Pancreas (tissue), 10 donors: ENCODE data around the gene RBP7. TPM values are rescaled to one million over a fixed set of nuclear protein-coding genes. Genes with fewer than 3 reads are reported as not detected.

Experiments
- ATAC-seq, 4 donors: fragments of 200-7000 bp; cut with Tn5 transposase; one replicate each; pipeline versions ENCODE4 v1.8.0 to v1.9.1; 2020; ENCODE audit warnings: mild to moderate bottlenecking in 4 of 4, moderate library complexity in 4 of 4
- DNase-seq, 6 donors: peaks; one replicate each; pipeline ENCODE4 v3.0.0-alpha.2; 2020
- FAIRE-seq: peaks from 2 replicates; lab custom pipeline; 2012; peaks lifted over from hg19 to GRCh38; lab: Jason Lieb, UNC
- H3K27ac ChIP-seq, 4 donors: fragments of 200-600 bp; sonication (generic); 1 replicate in 3 of 4; 2 replicates in 1 of 4; pipeline versions ENCODE4 v1.5.0 to v1.8.0; 2020
- H3K27me3 ChIP-seq, 4 donors: fragments of 200-600 bp; one replicate each; pipeline ENCODE4 v1.8.0; 2021
- H3K36me3 ChIP-seq, 3 donors: fragments of 200-600 bp; sonication (generic) in 1 of 3; one replicate each; pipeline versions ENCODE4 v1.5.0 to v1.8.0; 2020 to 2021
- H3K4me1 ChIP-seq, 3 donors: fragments of 200-600 bp; one replicate each; pipeline ENCODE4 v1.8.0; 2021
- H3K4me3 ChIP-seq, 4 donors: fragments of 200-600 bp; sonication (generic) in 2 of 4; one replicate each; pipeline versions ENCODE4 v1.5.0 to v1.8.0; 2020 to 2021
- H3K9me3 ChIP-seq, 4 donors: fragments of 200-600 bp; one replicate each; pipeline ENCODE4 v1.8.0; 2021
- WGBS, 2 donors: extraction: QIAGEN DNeasy Blood & Tissue Kit; methylation state at CpG; one replicate each; pipeline ENCODE4 v1.1.7; 2013; 5-methylcytosine and 5-hydroxymethylcytosine counted together
- intact Hi-C, 3 donors: fragments of 100-400 bp; cut with DNase I; formaldehyde crosslinking; loops; one replicate each; pipeline versions ENCODE4 v1.11.1 to v1.14.2; 2022
- polyA plus RNA-seq, 2 donors: library from polyadenylated mRNA; stranded (reverse); fragments of 200-250 nt; gene quantifications; one replicate each; pipeline ENCODE4 v1.2.3, GENCODE V29; 2013
- total RNA-seq, 6 donors: library from RNA; stranded (reverse); fragmentation: NEBNext Ultra II Directional in 4 of 6; extraction: Animal tissue kit (Norgen Biotek cat#: 25700) in 4 of 6; gene quantifications; one replicate each; pipeline versions ENCODE4 v1.2.1 to v1.2.4, GENCODE V29; 2021 to 2023
- TF ChIP-seq, protein P1 (sequence below), 4 donors: fragments of 200-600 bp; sonication (generic) in 3 of 4; IDR thresholded peaks; one replicate each; pipeline versions ENCODE4 v1.5.0 to v1.8.0; 2021; ENCODE audit warnings: antibody characterized with exemption in 4 of 4
- donor health status: healthy with polysubstance abuse.
- donor health status: DM: no; HTN: no; CAD: no; lungs with moderate emphysema.
- donor health status: DM: no; HTN: no; CAD: no.
- donor health status: control.
- donor health status: control.
- donor health status: Bipolar disorder and iron deficiency.
- donor health status: DM: yes; HTN: yes; CAD: no.
- donor health status: DM: no; HTN: no; CAD: no.
- donor health status: DM: no; HTN: no; CAD: no.
- donor health status: DM: yes; HTN: yes; CAD: no.

Gene RBP7
- total and polyA plus RNA-seq, 8 donors: 0.76 to 17.4 (median 2.5) TPM

DNA sequence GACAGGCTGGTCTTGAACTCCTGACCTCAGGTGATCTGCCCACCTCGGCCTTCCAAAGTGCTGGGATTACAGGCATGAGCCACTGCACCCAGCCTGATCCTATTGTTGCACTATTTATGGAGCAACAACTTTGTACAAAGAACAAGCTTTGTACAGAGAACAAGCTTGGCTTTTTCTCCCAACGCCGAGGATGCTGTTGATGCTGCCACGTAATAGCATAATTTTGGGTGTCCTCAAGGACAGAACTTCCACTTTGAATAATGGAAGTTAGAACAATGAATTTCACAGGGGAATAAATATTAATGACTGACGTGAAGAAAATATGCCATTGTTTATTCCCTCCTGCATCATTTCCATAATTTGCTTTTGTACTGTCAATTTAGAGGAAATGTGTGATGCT lies 12.8 kb upstream of the RBP7 start:
- TF ChIP-seq, protein P1, sequence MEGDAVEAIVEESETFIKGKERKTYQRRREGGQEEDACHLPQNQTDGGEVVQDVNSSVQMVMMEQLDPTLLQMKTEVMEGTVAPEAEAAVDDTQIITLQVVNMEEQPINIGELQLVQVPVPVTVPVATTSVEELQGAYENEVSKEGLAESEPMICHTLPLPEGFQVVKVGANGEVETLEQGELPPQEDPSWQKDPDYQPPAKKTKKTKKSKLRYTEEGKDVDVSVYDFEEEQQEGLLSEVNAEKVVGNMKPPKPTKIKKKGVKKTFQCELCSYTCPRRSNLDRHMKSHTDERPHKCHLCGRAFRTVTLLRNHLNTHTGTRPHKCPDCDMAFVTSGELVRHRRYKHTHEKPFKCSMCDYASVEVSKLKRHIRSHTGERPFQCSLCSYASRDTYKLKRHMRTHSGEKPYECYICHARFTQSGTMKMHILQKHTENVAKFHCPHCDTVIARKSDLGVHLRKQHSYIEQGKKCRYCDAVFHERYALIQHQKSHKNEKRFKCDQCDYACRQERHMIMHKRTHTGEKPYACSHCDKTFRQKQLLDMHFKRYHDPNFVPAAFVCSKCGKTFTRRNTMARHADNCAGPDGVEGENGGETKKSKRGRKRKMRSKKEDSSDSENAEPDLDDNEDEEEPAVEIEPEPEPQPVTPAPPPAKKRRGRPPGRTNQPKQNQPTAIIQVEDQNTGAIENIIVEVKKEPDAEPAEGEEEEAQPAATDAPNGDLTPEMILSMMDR (IDR thresholded peaks at IDR 0.05): no peak
- H3K36me3 ChIP-seq: peaks cover 0 to 11% (median 5%) of the 10 kb centered on the region in 3 donors

DNA sequence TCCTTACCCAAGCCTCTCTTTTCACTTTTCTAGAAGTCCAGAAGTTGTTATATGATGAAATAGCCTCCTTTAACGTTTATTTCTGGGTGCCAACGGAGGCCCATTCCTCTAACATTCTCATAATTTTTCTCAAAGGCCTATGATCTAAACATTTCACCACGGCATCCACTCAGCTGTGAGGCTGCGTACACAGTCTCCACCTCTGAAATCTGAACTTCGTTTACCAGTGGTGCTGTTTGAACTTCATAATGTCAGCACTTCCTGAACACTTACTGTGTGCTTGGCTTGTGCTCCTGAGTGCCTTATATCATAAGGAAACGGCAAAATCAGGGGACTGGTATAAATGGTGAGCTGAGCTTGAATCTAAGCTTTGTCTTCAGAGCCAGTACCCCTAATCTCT lies 12.0 kb upstream of the RBP7 start:
- Histone ChIP-seq H3K9me3 (no peaks in the 10 kb centered on the region), H3K27me3 (no peaks in the 10 kb centered on the region), H3K4me3 (no peak overlapping the region), H3K36me3 (peaks cover 0 to 11% (median 5%) of the 10 kb centered on the region in 3 donors), H3K27ac (no peak overlapping the region), H3K4me1 (no peaks in the 10 kb centered on the region)
- DNase-seq (no peak), ATAC-seq (no peak), FAIRE-seq (no peak)
- TF ChIP-seq, protein P1 (IDR thresholded peaks at IDR 0.05): no peak
- 53 to 58% methylated on average over 6 of the region's 6 CpGs for WGBS, 2 donors
- intact Hi-C loops: no loop called here

More for the DNA sequence above, 12.8 kb upstream of the RBP7 start:
- ATAC-seq (no peak), FAIRE-seq (no peak), DNase-seq (no peak)
- Histone ChIP-seq H3K27ac (no peak overlapping the region), H3K4me3 (no peak overlapping the region), H3K4me1 (no peaks in the 10 kb centered on the region), H3K9me3 (no peaks in the 10 kb centered on the region), H3K27me3 (no peaks in the 10 kb centered on the region)
- intact Hi-C loops: no loop called here
- 85 to 86% methylated on average over 5 of the region's 5 CpGs for WGBS, 2 donors

DNA sequence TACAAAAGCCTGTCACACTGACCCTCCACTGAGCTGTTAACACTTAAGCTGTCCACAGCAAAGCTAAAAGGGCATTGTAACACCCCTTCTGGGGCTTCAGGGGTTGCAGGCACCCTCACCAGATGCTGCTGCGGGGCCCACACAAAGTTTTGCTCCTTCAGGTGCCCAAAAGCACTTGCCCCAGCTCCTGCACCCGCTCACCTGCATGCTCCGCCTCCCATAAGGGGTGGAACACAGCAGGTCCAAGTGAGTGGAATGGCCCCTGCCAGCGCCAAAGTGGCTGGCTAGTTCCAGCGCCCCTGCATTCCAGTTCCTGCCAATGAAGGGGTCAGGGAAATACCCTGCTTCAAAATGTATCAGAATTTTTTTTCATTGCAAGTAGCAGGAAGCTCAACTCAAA lies 7.3 kb upstream of the RBP7 start:
- no peak for ATAC-seq
- DNase-seq: no peak
- no peaks in the 10 kb centered on the region for H3K36me3 ChIP-seq
- H3K9me3 ChIP-seq: no peaks in the 10 kb centered on the region
- TF ChIP-seq, protein P1 (IDR thresholded peaks at IDR 0.05): no peak
- no peak overlapping the region for H3K27ac ChIP-seq
- H3K4me3 ChIP-seq: no peak overlapping the region
- H3K27me3 ChIP-seq: no peaks in the 10 kb centered on the region
- intact Hi-C loops: no loop called here
- WGBS, 2 donors: 83 to 87% methylated on average over 5 of the region's 5 CpGs
- no peaks in the 10 kb centered on the region for H3K4me1 ChIP-seq
- FAIRE-seq: no peak

DNA sequence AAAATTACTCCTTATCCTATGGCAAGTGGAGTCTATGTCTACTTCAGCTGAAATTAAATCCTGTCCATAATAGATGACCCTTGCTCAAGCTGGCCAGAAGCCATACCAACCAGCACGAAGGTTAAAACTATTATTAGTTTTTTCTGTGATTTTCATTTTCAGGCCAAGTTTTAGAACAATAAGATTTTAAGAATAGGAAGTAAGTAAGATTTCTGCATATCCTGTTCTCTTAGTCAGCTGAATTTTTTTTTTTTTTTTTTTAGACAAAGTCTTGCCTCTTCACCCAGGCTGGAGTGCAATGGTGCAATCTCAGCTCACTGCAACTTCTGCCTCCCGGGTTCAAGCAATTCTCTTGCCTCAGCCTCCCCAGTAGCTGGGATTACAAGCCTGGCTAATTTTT lies 6.1 kb upstream of the RBP7 start:
- H3K27me3 ChIP-seq: no peaks in the 10 kb centered on the region
- H3K27ac ChIP-seq: no peak overlapping the region
- TF ChIP-seq, protein P1 (IDR thresholded peaks at IDR 0.05): no peak
- FAIRE-seq (no peak), ATAC-seq (peak in 1 of 4 donors; percentile 48), DNase-seq (no peak)
- intact Hi-C loops: no loop called here
- no peaks in the 10 kb centered on the region for H3K9me3 ChIP-seq
- no peaks in the 10 kb centered on the region for H3K36me3 ChIP-seq
- WGBS, 2 donors: 45 to 49% methylated on average over 2 of the region's 2 CpGs
- no peaks in the 10 kb centered on the region for H3K4me1 ChIP-seq
- no peak overlapping the region for H3K4me3 ChIP-seq

DNA sequence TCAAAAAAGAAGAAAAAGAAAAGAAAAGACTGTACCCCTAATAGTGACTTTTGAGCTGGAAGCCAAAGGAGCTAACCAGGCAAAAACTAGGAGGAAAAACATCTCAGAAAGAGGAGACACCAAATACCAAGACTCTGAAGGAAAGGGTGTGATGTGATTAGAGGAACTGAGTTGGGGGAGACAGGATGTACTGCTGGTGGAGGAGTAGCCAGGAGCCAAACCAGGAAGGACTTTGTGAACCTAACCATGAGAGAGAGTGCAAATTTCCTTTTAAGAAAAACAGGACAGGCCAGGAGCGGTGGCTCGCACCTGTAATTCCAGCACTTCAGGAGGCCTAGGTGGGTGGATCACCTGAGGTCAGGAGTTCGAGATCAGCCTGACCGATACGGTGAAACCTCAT lies 4.1 kb upstream of the RBP7 start:
- FAIRE-seq: no peak
- intact Hi-C loops: no loop called here
- no peak for DNase-seq
- no peaks in the 10 kb centered on the region for H3K36me3 ChIP-seq
- no peaks in the 10 kb centered on the region for H3K9me3 ChIP-seq
- no peaks in the 10 kb centered on the region for H3K4me1 ChIP-seq
- WGBS, 2 donors: 86 to 91% methylated on average over 5 of the region's 5 CpGs
- H3K27ac ChIP-seq: no peak overlapping the region
- no peak for ATAC-seq
- no peaks in the 10 kb centered on the region for H3K27me3 ChIP-seq
- no peak overlapping the region for H3K4me3 ChIP-seq
- TF ChIP-seq, protein P1 (IDR thresholded peaks at IDR 0.05): no peak
